HEK293 (cell line): ENCODE results near the gene DHX9.

Experiments
- GLI2 ChIP-seq: fragments of 450-650 bp; formaldehyde crosslinking; IDR thresholded peaks from 2 replicates; pipeline ENCODE4; 2017; ENCODE audit warnings: missing biosample characterization, missing genetic modification characterization, low read depth, borderline replicate concordance
- MEIS1 ChIP-seq: sonication (generic); formaldehyde crosslinking; IDR thresholded peaks from 2 replicates; pipeline ENCODE4 v1.8.1; 2022; ENCODE audit warnings: missing genetic modification reagents, mild to moderate bottlenecking, borderline replicate concordance
- OVOL3 ChIP-seq: fragments of 450-650 bp; formaldehyde crosslinking; IDR thresholded peaks from 2 replicates; pipeline ENCODE4 v1.5.1; 2016; ENCODE audit warnings: missing biosample characterization, missing genetic modification characterization
- ZBTB21 ChIP-seq: fragments of 450-650 bp; formaldehyde crosslinking; IDR thresholded peaks from 2 replicates; pipeline ENCODE4 v1.5.1; 2017; ENCODE audit warnings: missing biosample characterization, missing genetic modification characterization
- ZIC2 ChIP-seq: fragments of 450-650 bp; formaldehyde crosslinking; IDR thresholded peaks from 2 replicates; pipeline ENCODE4 v1.5.1; 2016; ENCODE audit warnings: missing biosample characterization, missing genetic modification characterization
- ZNF10 ChIP-seq: fragments of 450-650 bp; formaldehyde crosslinking; IDR thresholded peaks from 2 replicates; pipeline ENCODE4 v1.5.1; 2017; ENCODE audit warnings: missing biosample characterization, missing genetic modification characterization
- ZNF16 ChIP-seq: fragments of 450-650 bp; formaldehyde crosslinking; IDR thresholded peaks from 2 replicates; pipeline ENCODE4 v1.5.1; 2016; ENCODE audit warnings: low read depth, missing biosample characterization, missing genetic modification characterization
- ZNF274 ChIP-seq, 2 experiments: fragments of 200-500 bp in 1 of 2; fragments of 450-650 bp in 1 of 2; sonication (Bioruptor generic) in 1 of 2; formaldehyde crosslinking in 1 of 2; IDR thresholded peaks; 2 replicates each; pipeline versions ENCODE4 v1.5.1 to v1.6.1; 2014 to 2016; ENCODE audit warnings: borderline replicate concordance in 1 of 2, inconsistent platforms in 1 of 2, low read length in 1 of 2, missing biosample characterization in 1 of 2, missing genetic modification characterization in 1 of 2
- ZNF37A ChIP-seq: fragments of 450-650 bp; IDR thresholded peaks from 2 replicates; pipeline ENCODE4 v1.5.1; 2018; ENCODE audit warnings: missing biosample characterization, missing genetic modification characterization
- ZNF426 ChIP-seq: fragments of 450-650 bp; formaldehyde crosslinking; IDR thresholded peaks from 2 replicates; pipeline ENCODE4 v1.5.1; 2017; ENCODE audit warnings: missing biosample characterization, missing genetic modification characterization, mild to moderate bottlenecking, inconsistent platforms, moderate library complexity
- ZNF473 ChIP-seq: fragments of 450-650 bp; formaldehyde crosslinking; IDR thresholded peaks from 2 replicates; pipeline ENCODE4 v1.5.1; 2017; ENCODE audit warnings: missing biosample characterization, missing genetic modification characterization
- ZNF768 ChIP-seq: fragments of 450-650 bp; formaldehyde crosslinking; IDR thresholded peaks from 2 replicates; pipeline ENCODE4 v1.5.1; 2018; ENCODE audit warnings: missing biosample characterization, mild to moderate bottlenecking, missing genetic modification characterization
- ZNF785 ChIP-seq: fragments of 450-650 bp; formaldehyde crosslinking; IDR thresholded peaks from 2 replicates; pipeline ENCODE4 v1.5.1; 2016; ENCODE audit warnings: missing biosample characterization, missing genetic modification characterization
- ZXDB ChIP-seq: fragments of 450-650 bp; formaldehyde crosslinking; IDR thresholded peaks from 2 replicates; pipeline ENCODE4 v1.5.1; 2016; ENCODE audit warnings: missing biosample characterization, missing genetic modification characterization
- TF ChIP-seq, protein P1 (sequence below): fragments of 450-650 bp; formaldehyde crosslinking; IDR thresholded peaks from 2 replicates; pipeline ENCODE4 v1.5.1; 2016; ENCODE audit warnings: missing biosample characterization, missing genetic modification characterization, borderline replicate concordance
- TF ChIP-seq, protein P2 (sequence below): fragments of 450-650 bp; formaldehyde crosslinking; IDR thresholded peaks from 2 replicates; pipeline ENCODE4 v1.5.1; 2016; ENCODE audit warnings: missing biosample characterization, missing genetic modification characterization
- TF ChIP-seq, protein P3 (sequence below): fragments of 450-650 bp; formaldehyde crosslinking; IDR thresholded peaks from 2 replicates; pipeline ENCODE4 v1.5.1; 2016; ENCODE audit warnings: missing biosample characterization, missing genetic modification characterization
- TF ChIP-seq, protein P4 (sequence below): fragments of 450-650 bp; formaldehyde crosslinking; IDR thresholded peaks from 2 replicates; pipeline ENCODE4 v1.5.1; 2017; ENCODE audit warnings: missing biosample characterization, missing genetic modification characterization
- TF ChIP-seq, protein P5 (sequence below): sonication (generic); formaldehyde crosslinking; IDR thresholded peaks from 2 replicates; pipeline ENCODE4 v1.8.1; 2022; ENCODE audit warnings: mild to moderate bottlenecking, moderate library complexity, missing genetic modification reagents
- TF ChIP-seq, protein P6 (sequence below): fragments of 450-650 bp; formaldehyde crosslinking; IDR thresholded peaks from 2 replicates; pipeline ENCODE4 v1.5.1; 2016; ENCODE audit warnings: missing biosample characterization, missing genetic modification characterization
- TF ChIP-seq, protein P7 (sequence below): fragments of 450-650 bp; formaldehyde crosslinking; IDR thresholded peaks from 2 replicates; pipeline ENCODE4 v1.5.1; 2016; ENCODE audit warnings: missing biosample characterization, missing genetic modification characterization, borderline replicate concordance

DHX9 gene

DNA sequence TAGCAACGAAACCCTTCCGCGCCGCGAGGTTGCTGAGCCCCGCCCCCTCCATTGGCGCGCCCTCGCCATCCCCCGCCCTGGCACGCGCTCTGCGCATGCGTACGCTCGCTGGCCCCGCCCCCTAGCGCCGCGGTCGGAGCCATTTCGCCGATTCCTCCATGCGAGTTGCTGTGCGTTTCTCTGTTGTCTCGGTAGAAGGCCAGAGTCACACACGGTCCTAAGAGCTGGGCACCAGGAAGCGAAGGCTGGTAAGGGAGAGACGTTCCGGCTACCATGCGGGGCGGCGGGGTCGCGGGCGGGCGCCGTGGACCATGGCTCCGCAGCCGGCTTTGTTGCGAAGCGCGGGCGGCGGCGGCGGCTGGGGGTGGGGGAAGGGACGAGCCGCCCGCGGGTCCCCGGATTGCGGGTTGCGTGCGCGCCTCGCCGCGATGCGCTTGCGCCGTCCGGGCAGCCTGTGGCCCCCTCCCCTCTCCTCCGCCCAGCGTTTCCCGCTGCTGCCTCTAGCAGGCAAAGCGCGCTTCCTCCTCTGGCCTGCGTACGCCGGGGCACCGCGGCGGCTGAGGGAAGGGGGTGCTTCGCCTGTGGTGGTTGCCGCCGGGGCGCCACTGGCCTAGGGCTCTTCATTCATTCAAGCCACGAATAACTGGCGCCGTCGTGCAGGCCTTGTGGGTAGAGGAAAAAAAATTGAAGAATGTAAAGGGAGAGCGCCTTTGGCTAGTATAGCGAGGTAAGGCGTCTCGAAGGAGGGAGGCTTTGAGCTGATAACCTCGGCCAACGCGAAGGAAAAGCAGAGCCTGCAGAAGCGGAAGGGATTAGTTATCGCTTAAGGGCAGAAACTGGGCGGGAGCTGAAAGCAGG, at the start of gene DHX9 (continued):
- TF ChIP-seq, protein P1, sequence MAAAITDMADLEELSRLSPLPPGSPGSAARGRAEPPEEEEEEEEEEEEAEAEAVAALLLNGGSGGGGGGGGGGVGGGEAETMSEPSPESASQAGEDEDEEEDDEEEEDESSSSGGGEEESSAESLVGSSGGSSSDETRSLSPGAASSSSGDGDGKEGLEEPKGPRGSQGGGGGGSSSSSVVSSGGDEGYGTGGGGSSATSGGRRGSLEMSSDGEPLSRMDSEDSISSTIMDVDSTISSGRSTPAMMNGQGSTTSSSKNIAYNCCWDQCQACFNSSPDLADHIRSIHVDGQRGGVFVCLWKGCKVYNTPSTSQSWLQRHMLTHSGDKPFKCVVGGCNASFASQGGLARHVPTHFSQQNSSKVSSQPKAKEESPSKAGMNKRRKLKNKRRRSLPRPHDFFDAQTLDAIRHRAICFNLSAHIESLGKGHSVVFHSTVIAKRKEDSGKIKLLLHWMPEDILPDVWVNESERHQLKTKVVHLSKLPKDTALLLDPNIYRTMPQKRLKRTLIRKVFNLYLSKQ (tag by site-specific recombination): no peak
- TF ChIP-seq, protein P2, sequence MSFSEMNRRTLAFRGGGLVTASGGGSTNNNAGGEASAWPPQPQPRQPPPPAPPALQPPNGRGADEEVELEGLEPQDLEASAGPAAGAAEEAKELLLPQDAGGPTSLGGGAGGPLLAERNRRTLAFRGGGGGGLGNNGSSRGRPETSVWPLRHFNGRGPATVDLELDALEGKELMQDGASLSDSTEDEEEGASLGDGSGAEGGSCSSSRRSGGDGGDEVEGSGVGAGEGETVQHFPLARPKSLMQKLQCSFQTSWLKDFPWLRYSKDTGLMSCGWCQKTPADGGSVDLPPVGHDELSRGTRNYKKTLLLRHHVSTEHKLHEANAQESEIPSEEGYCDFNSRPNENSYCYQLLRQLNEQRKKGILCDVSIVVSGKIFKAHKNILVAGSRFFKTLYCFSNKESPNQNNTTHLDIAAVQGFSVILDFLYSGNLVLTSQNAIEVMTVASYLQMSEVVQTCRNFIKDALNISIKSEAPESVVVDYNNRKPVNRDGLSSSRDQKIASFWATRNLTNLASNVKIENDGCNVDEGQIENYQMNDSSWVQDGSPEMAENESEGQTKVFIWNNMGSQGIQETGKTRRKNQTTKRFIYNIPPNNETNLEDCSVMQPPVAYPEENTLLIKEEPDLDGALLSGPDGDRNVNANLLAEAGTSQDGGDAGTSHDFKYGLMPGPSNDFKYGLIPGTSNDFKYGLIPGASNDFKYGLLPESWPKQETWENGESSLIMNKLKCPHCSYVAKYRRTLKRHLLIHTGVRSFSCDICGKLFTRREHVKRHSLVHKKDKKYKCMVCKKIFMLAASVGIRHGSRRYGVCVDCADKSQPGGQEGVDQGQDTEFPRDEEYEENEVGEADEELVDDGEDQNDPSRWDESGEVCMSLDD (tag by site-specific recombination): no peak; the same call in 1 of the 2 replicates
- peak; percentile 45; the same call in 1 of the 2 replicates for TF ChIP-seq ZIC2 (tag by site-specific recombination)
- TF ChIP-seq ZNF274 (IDR thresholded peaks at IDR 0.05; ENCODE audit: low read length): no peak
- TF ChIP-seq ZNF274 (tag by site-specific recombination; IDR thresholded peaks at IDR 0.05; ENCODE audit: borderline replicate concordance): no peak
- TF ChIP-seq ZNF768 (tag by site-specific recombination): peak; percentile 35; the same call in 1 of the 2 replicates
- TF ChIP-seq, protein P3, sequence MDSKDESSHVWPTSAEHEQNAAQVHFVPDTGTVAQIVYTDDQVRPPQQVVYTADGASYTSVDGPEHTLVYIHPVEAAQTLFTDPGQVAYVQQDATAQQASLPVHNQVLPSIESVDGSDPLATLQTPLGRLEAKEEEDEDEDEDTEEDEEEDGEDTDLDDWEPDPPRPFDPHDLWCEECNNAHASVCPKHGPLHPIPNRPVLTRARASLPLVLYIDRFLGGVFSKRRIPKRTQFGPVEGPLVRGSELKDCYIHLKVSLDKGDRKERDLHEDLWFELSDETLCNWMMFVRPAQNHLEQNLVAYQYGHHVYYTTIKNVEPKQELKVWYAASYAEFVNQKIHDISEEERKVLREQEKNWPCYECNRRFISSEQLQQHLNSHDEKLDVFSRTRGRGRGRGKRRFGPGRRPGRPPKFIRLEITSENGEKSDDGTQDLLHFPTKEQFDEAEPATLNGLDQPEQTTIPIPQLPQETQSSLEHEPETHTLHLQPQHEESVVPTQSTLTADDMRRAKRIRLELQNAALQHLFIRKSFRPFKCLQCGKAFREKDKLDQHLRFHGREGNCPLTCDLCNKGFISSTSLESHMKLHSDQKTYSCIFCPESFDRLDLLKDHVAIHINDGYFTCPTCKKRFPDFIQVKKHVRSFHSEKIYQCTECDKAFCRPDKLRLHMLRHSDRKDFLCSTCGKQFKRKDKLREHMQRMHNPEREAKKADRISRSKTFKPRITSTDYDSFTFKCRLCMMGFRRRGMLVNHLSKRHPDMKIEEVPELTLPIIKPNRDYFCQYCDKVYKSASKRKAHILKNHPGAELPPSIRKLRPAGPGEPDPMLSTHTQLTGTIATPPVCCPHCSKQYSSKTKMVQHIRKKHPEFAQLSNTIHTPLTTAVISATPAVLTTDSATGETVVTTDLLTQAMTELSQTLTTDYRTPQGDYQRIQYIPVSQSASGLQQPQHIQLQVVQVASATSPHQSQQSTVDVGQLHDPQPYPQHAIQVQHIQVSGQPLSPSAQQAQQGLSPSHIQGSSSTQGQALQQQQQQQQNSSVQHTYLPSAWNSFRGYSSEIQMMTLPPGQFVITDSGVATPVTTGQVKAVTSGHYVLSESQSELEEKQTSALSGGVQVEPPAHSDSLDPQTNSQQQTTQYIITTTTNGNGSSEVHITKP: peak; percentile 74
- TF ChIP-seq ZBTB21 (tag by site-specific recombination): no peak
- no peak for TF ChIP-seq ZNF473 (tag by site-specific recombination)
- TF ChIP-seq, protein P4, sequence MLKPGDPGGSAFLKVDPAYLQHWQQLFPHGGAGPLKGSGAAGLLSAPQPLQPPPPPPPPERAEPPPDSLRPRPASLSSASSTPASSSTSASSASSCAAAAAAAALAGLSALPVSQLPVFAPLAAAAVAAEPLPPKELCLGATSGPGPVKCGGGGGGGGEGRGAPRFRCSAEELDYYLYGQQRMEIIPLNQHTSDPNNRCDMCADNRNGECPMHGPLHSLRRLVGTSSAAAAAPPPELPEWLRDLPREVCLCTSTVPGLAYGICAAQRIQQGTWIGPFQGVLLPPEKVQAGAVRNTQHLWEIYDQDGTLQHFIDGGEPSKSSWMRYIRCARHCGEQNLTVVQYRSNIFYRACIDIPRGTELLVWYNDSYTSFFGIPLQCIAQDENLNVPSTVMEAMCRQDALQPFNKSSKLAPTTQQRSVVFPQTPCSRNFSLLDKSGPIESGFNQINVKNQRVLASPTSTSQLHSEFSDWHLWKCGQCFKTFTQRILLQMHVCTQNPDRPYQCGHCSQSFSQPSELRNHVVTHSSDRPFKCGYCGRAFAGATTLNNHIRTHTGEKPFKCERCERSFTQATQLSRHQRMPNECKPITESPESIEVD (tag by site-specific recombination): no peak
- peak; percentile 57; the same call in 1 of the 2 replicates for TF ChIP-seq ZXDB (tag by site-specific recombination)
- TF ChIP-seq ZNF785 (tag by site-specific recombination): no peak
- TF ChIP-seq, protein P5, sequence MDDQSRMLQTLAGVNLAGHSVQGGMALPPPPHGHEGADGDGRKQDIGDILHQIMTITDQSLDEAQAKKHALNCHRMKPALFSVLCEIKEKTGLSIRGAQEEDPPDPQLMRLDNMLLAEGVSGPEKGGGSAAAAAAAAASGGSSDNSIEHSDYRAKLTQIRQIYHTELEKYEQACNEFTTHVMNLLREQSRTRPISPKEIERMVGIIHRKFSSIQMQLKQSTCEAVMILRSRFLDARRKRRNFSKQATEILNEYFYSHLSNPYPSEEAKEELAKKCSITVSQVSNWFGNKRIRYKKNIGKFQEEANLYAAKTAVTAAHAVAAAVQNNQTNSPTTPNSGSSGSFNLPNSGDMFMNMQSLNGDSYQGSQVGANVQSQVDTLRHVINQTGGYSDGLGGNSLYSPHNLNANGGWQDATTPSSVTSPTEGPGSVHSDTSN (CRISPR knock-in tag): 0 out of 2 replicates have a peak, but pooled peaks have one; percentile 81
- TF ChIP-seq OVOL3 (tag by site-specific recombination): 0 out of 2 replicates have a peak, but pooled peaks have one; percentile 22
- TF ChIP-seq ZNF37A: no peak
- TF ChIP-seq, protein P6, sequence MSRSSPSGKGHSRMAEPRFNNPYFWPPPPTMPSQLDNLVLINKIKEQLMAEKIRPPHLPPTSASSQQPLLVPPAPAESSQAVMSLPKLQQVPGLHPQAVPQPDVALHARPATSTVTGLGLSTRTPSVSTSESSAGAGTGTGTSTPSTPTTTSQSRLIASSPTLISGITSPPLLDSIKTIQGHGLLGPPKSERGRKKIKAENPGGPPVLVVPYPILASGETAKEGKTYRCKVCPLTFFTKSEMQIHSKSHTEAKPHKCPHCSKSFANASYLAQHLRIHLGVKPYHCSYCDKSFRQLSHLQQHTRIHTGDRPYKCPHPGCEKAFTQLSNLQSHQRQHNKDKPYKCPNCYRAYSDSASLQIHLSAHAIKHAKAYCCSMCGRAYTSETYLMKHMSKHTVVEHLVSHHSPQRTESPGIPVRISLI: no peak
- TF ChIP-seq ZNF16 (tag by site-specific recombination): no peak
- no peak for TF ChIP-seq GLI2 (tag by site-specific recombination)
- TF ChIP-seq, protein P7, sequence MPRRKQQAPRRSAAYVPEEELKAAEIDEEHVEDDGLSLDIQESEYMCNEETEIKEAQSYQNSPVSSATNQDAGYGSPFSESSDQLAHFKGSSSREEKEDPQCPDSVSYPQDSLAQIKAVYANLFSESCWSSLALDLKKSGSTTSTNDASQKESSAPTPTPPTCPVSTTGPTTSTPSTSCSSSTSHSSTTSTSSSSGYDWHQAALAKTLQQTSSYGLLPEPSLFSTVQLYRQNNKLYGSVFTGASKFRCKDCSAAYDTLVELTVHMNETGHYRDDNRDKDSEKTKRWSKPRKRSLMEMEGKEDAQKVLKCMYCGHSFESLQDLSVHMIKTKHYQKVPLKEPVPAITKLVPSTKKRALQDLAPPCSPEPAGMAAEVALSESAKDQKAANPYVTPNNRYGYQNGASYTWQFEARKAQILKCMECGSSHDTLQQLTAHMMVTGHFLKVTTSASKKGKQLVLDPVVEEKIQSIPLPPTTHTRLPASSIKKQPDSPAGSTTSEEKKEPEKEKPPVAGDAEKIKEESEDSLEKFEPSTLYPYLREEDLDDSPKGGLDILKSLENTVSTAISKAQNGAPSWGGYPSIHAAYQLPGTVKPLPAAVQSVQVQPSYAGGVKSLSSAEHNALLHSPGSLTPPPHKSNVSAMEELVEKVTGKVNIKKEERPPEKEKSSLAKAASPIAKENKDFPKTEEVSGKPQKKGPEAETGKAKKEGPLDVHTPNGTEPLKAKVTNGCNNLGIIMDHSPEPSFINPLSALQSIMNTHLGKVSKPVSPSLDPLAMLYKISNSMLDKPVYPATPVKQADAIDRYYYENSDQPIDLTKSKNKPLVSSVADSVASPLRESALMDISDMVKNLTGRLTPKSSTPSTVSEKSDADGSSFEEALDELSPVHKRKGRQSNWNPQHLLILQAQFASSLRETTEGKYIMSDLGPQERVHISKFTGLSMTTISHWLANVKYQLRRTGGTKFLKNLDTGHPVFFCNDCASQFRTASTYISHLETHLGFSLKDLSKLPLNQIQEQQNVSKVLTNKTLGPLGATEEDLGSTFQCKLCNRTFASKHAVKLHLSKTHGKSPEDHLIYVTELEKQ: no peak
- no peak for TF ChIP-seq MEIS1 (CRISPR knock-in tag)
- no peak for TF ChIP-seq ZNF426 (tag by site-specific recombination)
- no peak; the same call in 1 of the 2 replicates for TF ChIP-seq ZNF10
